ENCODE data around the gene NDRG3. TPM values are rescaled to one million over a fixed set of nuclear protein-coding genes. Genes with fewer than 3 reads are reported as not detected.

The NDRG3 gene
- total and polyA plus RNA-seq, 4 donors: 12.2 to 20.8 (median 17.7) TPM

DNA sequence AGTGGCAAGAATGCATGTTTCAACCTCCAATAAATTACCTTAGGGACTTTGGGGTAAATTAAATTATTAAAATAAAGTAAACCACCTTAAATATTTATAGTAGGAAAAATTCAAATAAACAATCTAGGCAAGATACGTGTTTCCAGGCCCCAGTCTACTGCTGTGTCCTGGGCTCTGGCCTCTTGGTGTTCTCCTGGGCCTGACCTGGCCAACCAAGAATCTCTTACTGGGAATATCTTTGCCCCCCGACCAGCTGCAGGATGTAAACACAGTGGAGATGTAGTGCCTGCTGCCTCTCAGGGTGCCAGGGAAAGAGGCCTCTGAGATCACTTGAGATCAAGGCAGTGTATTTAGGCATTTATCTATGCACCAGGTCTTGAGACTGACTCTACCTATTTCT, 39.4 kb upstream of the NDRG3 start:
- Histone ChIP-seq H3K4me1 (ENCODE audit: control insufficient read depth in 5 of 5, insufficient read depth in 5 of 5, low read length in 5 of 5) (peaks cover 0 to 2% (median 0%) of the 10 kb centered on the region in 5 donors), H3K9ac (ENCODE audit: insufficient read depth in 1 of 2, low read length in 2 of 2) (no peak overlapping the region), H3K36me3 (ENCODE audit: control insufficient read depth in 4 of 4, insufficient read depth in 4 of 4, low read length in 4 of 4) (peaks cover 2 to 34% (median 27%) of the 10 kb centered on the region in 4 donors), H3K4me3 (no peak overlapping the region), H3K9me3 (ENCODE audit: control insufficient read depth in 4 of 4, insufficient read depth in 3 of 4, low read length in 3 of 4) (no peaks in the 10 kb centered on the region), H3K27ac (ENCODE audit: low read depth in 1 of 2, low read length in 1 of 2) (no peak overlapping the region), H3K27me3 (ENCODE audit: control insufficient read depth in 3 of 3, insufficient read depth in 3 of 3, low read length in 2 of 3) (no peaks in the 10 kb centered on the region)
- no peak for ATAC-seq (ENCODE audit: insufficient read depth, low FRiP score)
- WGBS, 2 donors: 81 to 89% methylated on average over 2 of the region's 2 CpGs
- DNase-seq: no peak
- TF ChIP-seq, protein P1, sequence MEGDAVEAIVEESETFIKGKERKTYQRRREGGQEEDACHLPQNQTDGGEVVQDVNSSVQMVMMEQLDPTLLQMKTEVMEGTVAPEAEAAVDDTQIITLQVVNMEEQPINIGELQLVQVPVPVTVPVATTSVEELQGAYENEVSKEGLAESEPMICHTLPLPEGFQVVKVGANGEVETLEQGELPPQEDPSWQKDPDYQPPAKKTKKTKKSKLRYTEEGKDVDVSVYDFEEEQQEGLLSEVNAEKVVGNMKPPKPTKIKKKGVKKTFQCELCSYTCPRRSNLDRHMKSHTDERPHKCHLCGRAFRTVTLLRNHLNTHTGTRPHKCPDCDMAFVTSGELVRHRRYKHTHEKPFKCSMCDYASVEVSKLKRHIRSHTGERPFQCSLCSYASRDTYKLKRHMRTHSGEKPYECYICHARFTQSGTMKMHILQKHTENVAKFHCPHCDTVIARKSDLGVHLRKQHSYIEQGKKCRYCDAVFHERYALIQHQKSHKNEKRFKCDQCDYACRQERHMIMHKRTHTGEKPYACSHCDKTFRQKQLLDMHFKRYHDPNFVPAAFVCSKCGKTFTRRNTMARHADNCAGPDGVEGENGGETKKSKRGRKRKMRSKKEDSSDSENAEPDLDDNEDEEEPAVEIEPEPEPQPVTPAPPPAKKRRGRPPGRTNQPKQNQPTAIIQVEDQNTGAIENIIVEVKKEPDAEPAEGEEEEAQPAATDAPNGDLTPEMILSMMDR (IDR thresholded peaks at IDR 0.05; ENCODE audit: control extremely low read depth, extremely low read depth): no peak

DNA sequence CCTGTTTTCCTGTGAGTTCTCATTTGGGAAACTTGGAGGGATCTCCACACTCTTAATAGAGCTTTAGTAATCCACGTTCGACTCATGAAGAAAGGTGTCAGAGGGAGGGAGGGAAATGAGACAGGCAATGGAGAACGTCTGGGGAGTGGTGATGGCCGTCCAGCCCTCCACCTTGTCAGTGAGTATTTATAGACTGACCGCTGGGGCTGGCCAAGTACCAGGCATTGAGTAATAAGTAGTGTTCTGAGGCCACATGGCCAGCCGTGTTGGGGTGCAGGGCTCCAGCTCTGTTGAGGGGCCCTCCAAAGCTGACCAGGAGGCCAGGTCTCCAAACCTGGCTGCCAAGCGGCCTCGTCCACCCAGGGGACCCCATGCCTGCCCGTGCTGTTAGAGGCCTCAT, 39.0 kb upstream of the NDRG3 start:
- Histone ChIP-seq H3K36me3 (ENCODE audit: control insufficient read depth in 4 of 4, insufficient read depth in 4 of 4, low read length in 4 of 4) (peaks cover 2 to 34% (median 28%) of the 10 kb centered on the region in 4 donors), H3K27ac (ENCODE audit: low read depth in 1 of 2, low read length in 1 of 2) (peak overlapping the region in 1 of 2 donors; percentile 35), H3K4me3 (no peak overlapping the region), H3K4me1 (ENCODE audit: control insufficient read depth in 5 of 5, insufficient read depth in 5 of 5, low read length in 5 of 5) (peaks cover 0 to 2% (median 0%) of the 10 kb centered on the region in 5 donors), H3K9me3 (ENCODE audit: control insufficient read depth in 4 of 4, insufficient read depth in 3 of 4, low read length in 3 of 4) (no peaks in the 10 kb centered on the region), H3K27me3 (ENCODE audit: control insufficient read depth in 3 of 3, insufficient read depth in 3 of 3, low read length in 2 of 3) (no peaks in the 10 kb centered on the region), H3K9ac (ENCODE audit: insufficient read depth in 1 of 2, low read length in 2 of 2) (no peak overlapping the region)
- TF ChIP-seq, protein P1 (IDR thresholded peaks at IDR 0.05; ENCODE audit: control extremely low read depth, extremely low read depth): no peak
- DNase-seq: no peak
- WGBS, 2 donors: 74 to 86% methylated on average over 9 of the region's 9 CpGs
- no peak for ATAC-seq (ENCODE audit: insufficient read depth, low FRiP score)

DNA sequence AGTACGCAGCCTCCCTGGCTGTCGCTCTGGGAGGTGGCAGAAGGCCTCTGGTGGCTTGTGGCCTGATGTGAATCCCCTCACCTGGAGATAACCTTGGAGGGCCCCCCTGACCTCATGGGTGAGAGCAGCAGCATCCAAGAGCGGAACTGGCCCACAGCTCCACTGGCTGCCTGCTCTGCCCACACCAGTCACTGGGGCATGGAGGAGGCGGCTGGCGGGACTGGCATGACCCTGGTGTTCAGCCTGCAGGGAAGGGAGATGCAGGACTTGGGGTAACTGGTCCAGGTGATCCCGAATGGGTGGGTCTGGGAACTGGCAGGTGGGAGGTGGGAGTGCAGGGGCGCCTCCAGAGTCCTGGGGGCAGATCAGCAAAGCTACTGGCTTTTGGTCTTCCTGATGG, 38.2 kb upstream of the NDRG3 start:
- TF ChIP-seq, protein P1 (IDR thresholded peaks at IDR 0.05; ENCODE audit: control extremely low read depth, extremely low read depth): no peak
- H3K4me3 ChIP-seq: no peak overlapping the region
- peak overlapping the region in 1 of 2 donors; percentile 35 for H3K27ac ChIP-seq (ENCODE audit: low read depth in 1 of 2, low read length in 1 of 2)
- no peak overlapping the region for H3K9ac ChIP-seq (ENCODE audit: insufficient read depth in 1 of 2, low read length in 2 of 2)
- 97% methylated on average over 7 of the region's 7 CpGs for WGBS, 2 donors
- peaks cover 0 to 2% (median 0%) of the 10 kb centered on the region in 5 donors for H3K4me1 ChIP-seq (ENCODE audit: control insufficient read depth in 5 of 5, insufficient read depth in 5 of 5, low read length in 5 of 5)
- H3K27me3 ChIP-seq (ENCODE audit: control insufficient read depth in 3 of 3, insufficient read depth in 3 of 3, low read length in 2 of 3): no peaks in the 10 kb centered on the region
- ATAC-seq (ENCODE audit: insufficient read depth, low FRiP score) (no peak), DNase-seq (no peak)
- H3K9me3 ChIP-seq (ENCODE audit: control insufficient read depth in 4 of 4, insufficient read depth in 3 of 4, low read length in 3 of 4): no peaks in the 10 kb centered on the region
- peaks cover 2 to 34% (median 28%) of the 10 kb centered on the region in 4 donors for H3K36me3 ChIP-seq (ENCODE audit: control insufficient read depth in 4 of 4, insufficient read depth in 4 of 4, low read length in 4 of 4)

DNA sequence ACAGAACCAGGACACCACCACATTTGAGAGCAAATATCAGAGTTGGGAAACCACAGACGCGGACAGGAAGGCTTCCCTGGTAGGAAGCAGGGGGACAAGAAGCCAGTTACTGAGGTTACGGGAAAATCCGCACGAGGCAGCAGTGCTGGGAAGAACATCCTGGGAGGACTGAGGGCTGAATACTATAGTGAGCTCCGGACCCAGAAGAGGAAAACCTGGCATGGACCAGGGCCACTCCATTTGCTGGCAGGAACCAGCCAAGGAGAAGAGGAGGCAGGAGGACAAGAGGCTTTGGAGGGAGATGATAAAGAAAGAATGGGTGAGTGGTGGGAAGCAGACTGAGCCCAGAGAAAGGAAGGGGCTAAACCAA, 33.8 kb upstream of the NDRG3 start:
- no peaks in the 10 kb centered on the region for H3K27me3 ChIP-seq (ENCODE audit: control insufficient read depth in 3 of 3, insufficient read depth in 3 of 3, low read length in 2 of 3)
- no peaks in the 10 kb centered on the region for H3K9me3 ChIP-seq (ENCODE audit: control insufficient read depth in 4 of 4, insufficient read depth in 3 of 4, low read length in 3 of 4)
- no peak overlapping the region for H3K4me3 ChIP-seq
- ATAC-seq (ENCODE audit: insufficient read depth, low FRiP score): no peak
- peaks cover 2 to 15% (median 12%) of the 10 kb centered on the region in 4 donors for H3K36me3 ChIP-seq (ENCODE audit: control insufficient read depth in 4 of 4, insufficient read depth in 4 of 4, low read length in 4 of 4)
- H3K9ac ChIP-seq (ENCODE audit: insufficient read depth in 1 of 2, low read length in 2 of 2): no peak overlapping the region
- H3K27ac ChIP-seq (ENCODE audit: low read depth in 1 of 2, low read length in 1 of 2): no peak overlapping the region
- 75 to 79% methylated on average over 6 of the region's 6 CpGs for WGBS, 2 donors
- no peak for DNase-seq
- TF ChIP-seq, protein P1 (IDR thresholded peaks at IDR 0.05; ENCODE audit: control extremely low read depth, extremely low read depth): no peak
- H3K4me1 ChIP-seq (ENCODE audit: control insufficient read depth in 5 of 5, insufficient read depth in 5 of 5, low read length in 5 of 5): peaks cover 0 to 19% (median 3%) of the 10 kb centered on the region in 5 donors

All from lung (tissue), 12 donors.